ENCODE data around the gene MMP20.

DNA sequence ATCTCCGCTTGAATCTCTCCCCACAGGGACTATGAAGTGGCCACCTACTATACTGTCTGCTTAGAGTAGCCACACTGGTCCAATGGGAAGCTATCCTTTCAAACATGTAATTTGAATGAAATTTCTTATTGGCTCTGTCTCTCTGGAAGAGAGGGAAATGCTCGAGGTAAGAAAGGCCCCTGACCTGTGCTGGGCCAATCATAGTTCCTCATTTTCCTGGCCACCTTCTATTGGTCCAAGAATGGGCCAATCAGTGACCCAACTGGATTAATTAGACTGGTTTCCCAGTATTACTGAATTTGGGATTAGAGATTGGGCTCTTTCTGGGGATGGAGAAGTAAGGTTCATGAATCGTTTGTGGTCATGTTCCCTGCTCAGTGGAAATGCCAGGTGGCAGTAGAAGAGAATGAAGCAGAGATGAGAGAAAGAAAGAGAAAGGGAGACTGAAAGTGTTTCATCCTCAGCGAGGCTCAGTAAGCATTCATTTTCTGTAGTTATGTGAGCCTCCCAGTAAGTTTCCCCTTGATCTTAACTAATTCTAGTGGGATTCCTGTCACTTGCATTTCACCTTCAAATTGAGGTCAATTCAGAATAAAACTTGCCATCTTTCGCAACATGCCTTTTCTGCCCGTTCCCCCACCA is 8.4 kb upstream of the MMP20 start:
- TF ChIP-seq, protein P1, sequence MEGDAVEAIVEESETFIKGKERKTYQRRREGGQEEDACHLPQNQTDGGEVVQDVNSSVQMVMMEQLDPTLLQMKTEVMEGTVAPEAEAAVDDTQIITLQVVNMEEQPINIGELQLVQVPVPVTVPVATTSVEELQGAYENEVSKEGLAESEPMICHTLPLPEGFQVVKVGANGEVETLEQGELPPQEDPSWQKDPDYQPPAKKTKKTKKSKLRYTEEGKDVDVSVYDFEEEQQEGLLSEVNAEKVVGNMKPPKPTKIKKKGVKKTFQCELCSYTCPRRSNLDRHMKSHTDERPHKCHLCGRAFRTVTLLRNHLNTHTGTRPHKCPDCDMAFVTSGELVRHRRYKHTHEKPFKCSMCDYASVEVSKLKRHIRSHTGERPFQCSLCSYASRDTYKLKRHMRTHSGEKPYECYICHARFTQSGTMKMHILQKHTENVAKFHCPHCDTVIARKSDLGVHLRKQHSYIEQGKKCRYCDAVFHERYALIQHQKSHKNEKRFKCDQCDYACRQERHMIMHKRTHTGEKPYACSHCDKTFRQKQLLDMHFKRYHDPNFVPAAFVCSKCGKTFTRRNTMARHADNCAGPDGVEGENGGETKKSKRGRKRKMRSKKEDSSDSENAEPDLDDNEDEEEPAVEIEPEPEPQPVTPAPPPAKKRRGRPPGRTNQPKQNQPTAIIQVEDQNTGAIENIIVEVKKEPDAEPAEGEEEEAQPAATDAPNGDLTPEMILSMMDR (IDR thresholded peaks at IDR 0.05) = no peak
- TF ChIP-seq EP300 (IDR thresholded peaks at IDR 0.05) = no peak

Data from esophagus muscularis mucosa (tissue), 3 donors.